ENCODE results near the gene ANO9.

ANO9 gene

GRCh38 chr11:380491-380890 lies 61.3 kb downstream of the ANO9 start:
- no peak for DNase-seq

- DNase-seq: no peak
These were observed 61.7 kb downstream of the ANO9 start for GRCh38 chr11:380095-380480.

- DNase-seq: no peak
These were observed 62.4 kb downstream of the ANO9 start for GRCh38 chr11:379205-380094.

- DNase-seq: no peak
These were observed 63.8 kb downstream of the ANO9 start for GRCh38 chr11:377883-378500.

- no peak for DNase-seq
These were observed 64.5 kb downstream of the ANO9 start for GRCh38 chr11:377174-377865.

GRCh38 chr11:376531-377173 lies 65.2 kb downstream of the ANO9 start:
- no peak for DNase-seq

- peak; percentile 42 for DNase-seq
These were observed 66.5 kb downstream of the ANO9 start for GRCh38 chr11:375065-376025.

- DNase-seq: no peak
These were observed 67.9 kb downstream of the ANO9 start for GRCh38 chr11:373716-374551.

GRCh38 chr11:372809-373715 lies 68.7 kb downstream of the ANO9 start:
- DNase-seq: no peak

GRCh38 chr11:371716-372590 lies 69.9 kb downstream of the ANO9 start:
- no peak for DNase-seq

GRCh38 chr11:371051-371450 lies 70.8 kb downstream of the ANO9 start:
- no peak for DNase-seq

- DNase-seq: no peak
These were observed 71.5 kb downstream of the ANO9 start for GRCh38 chr11:370070-370941.

GRCh38 chr11:369336-370018 lies 72.3 kb downstream of the ANO9 start, which contains the start of gene B4GALNT4:
B4GALNT4 (plus strand) TSS chr11:369499; CDS start chr11:369804, 305 bp downstream.
- DNase-seq: peak; percentile 87

GRCh38 chr11:368414-369335 lies 73.1 kb downstream of the ANO9 start:
- DNase-seq: peak; percentile 84

GRCh38 chr11:367956-368413 lies 73.8 kb downstream of the ANO9 start:
- DNase-seq: peak; percentile 66
